Measurements from ENCODE around the gene CIAO3. TPM values are rescaled to one million over a fixed set of nuclear protein-coding genes. Genes with fewer than 3 reads are reported as not detected.

The CIAO3 gene
- total and polyA plus RNA-seq, 10 of the 15 experiments (the other 5 are each of a cell fraction or from before 2014, with no cell fraction given): 1.4 to 37.5 (median 30.8) TPM

DNA sequence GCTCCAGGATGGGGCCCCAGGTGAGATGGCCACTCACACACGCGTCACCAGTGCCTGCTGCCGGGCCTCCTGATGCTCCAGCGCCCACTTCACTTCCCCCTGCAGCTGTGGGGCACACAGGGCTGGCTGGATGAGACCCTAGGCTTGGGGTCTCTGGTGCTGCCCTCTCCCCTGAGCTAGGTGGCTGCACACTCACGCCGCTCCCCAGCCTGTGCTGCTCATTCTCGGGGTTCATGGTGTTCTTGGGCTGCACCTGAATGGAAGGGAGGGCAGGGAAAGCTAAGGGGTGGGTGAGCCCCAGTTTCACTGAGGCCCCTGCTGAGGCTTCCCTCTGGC lies 15.8 kb downstream of the CIAO3 start:
- WGBS (ENCODE audit: insufficient coverage, insufficient replicate concordance, low lambda C conversion rate, missing lambda C conversion rate): 73% methylated on average over 7 of the region's 7 CpGs
- Histone ChIP-seq H3K27me3 (replicated peaks in 1 of 2; ENCODE audit: control insufficient read depth in 2 of 2, insufficient read depth in 2 of 2, low read length in 1 of 2) (no peaks in the 10 kb centered on the region), H3K27ac (ENCODE audit: control insufficient read depth, insufficient read depth) (no peak overlapping the region), H3K9me3 (replicated peaks; ENCODE audit: control insufficient read depth, insufficient read depth, low read length) (no peaks in the 10 kb centered on the region), H3K4me2 (ENCODE audit: control insufficient read depth, insufficient read depth) (no peak overlapping the region), H4K20me1 (ENCODE audit: control insufficient read depth, insufficient read depth) (no peaks in the 10 kb centered on the region), H3K36me3 (ENCODE audit: control insufficient read depth in 2 of 2, insufficient read depth in 2 of 2, low read length in 1 of 2) (no peaks in the 10 kb centered on the region; a peak in 1 of 4 replicates), H2AFZ (ENCODE audit: control insufficient read depth, low read depth, low read length) (no peak overlapping the region), H3K79me2 (ENCODE audit: control insufficient read depth, insufficient read depth, low read length) (no peaks in the 10 kb centered on the region; the same call in none of the 2 replicates), H3K9ac (ENCODE audit: control insufficient read depth, insufficient read depth, low read length) (no peak overlapping the region), H3K4me1 (ENCODE audit: control insufficient read depth, insufficient read depth, low read length) (peaks cover 14% of the 10 kb centered on the region), H3K4me3 (no peak overlapping the region)
- RAD21 ChIA-PET (ENCODE audit: unreplicated experiment): interaction anchor here (0.5 to 2.3 kb wide), 2 partner anchors 12 to 13 kb away, joined by 3 to 6 read pairs; no protein-coding TSS in a partner anchor
- intact Hi-C loops (cut with micrococcal nuclease; ENCODE audit: unreplicated experiment): no loop called here
- POLR2A ChIA-PET: interaction anchor here (6.3 kb wide), 1 partner anchor 13 kb away, joined by 60 read pairs; the partner anchor contains the start of gene CIAO3
- SMC1A ChIA-PET (ENCODE audit: uncharacterized antibody, unreplicated experiment): interaction anchor here (1.7 kb wide), 2 partner anchors 10 to 13 kb away, joined by 3 to 5 read pairs; partner anchors contain the start of gene METRN
- no peak for ATAC-seq
- TF ChIP-seq, protein P1, sequence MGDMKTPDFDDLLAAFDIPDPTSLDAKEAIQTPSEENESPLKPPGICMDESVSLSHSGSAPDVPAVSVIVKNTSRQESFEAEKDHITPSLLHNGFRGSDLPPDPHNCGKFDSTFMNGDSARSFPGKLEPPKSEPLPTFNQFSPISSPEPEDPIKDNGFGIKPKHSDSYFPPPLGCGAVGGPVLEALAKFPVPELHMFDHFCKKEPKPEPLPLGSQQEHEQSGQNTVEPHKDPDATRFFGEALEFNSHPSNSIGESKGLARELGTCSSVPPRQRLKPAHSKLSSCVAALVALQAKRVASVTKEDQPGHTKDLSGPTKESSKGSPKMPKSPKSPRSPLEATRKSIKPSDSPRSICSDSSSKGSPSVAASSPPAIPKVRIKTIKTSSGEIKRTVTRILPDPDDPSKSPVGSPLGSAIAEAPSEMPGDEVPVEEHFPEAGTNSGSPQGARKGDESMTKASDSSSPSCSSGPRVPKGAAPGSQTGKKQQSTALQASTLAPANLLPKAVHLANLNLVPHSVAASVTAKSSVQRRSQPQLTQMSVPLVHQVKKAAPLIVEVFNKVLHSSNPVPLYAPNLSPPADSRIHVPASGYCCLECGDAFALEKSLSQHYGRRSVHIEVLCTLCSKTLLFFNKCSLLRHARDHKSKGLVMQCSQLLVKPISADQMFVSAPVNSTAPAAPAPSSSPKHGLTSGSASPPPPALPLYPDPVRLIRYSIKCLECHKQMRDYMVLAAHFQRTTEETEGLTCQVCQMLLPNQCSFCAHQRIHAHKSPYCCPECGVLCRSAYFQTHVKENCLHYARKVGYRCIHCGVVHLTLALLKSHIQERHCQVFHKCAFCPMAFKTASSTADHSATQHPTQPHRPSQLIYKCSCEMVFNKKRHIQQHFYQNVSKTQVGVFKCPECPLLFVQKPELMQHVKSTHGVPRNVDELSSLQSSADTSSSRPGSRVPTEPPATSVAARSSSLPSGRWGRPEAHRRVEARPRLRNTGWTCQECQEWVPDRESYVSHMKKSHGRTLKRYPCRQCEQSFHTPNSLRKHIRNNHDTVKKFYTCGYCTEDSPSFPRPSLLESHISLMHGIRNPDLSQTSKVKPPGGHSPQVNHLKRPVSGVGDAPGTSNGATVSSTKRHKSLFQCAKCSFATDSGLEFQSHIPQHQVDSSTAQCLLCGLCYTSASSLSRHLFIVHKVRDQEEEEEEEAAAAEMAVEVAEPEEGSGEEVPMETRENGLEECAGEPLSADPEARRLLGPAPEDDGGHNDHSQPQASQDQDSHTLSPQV (IDR thresholded peaks at IDR 0.05): no peak
- TF ChIP-seq STAT1 (conservative IDR thresholded peaks at IDR 0.05) (no peak), CREB1 (IDR thresholded peaks at IDR 0.05; ENCODE audit: low read depth) (no peak), SRF (IDR thresholded peaks at IDR 0.05; ENCODE audit: low read depth in 2 of 2, low read length in 2 of 2) (no peak), CREM (IDR thresholded peaks at IDR 0.05; ENCODE audit: low read depth) (no peak), ZNF24 (IDR thresholded peaks at IDR 0.05) (no peak), NFXL1 (IDR thresholded peaks at IDR 0.05; ENCODE audit: borderline replicate concordance) (no peak), TARDBP (IDR thresholded peaks at IDR 0.05; ENCODE audit: borderline replicate concordance) (no peak), TCF3 (IDR thresholded peaks at IDR 0.05; ENCODE audit: borderline replicate concordance, insufficient read depth, low read depth, low read length) (no peak), TCF7 (IDR thresholded peaks at IDR 0.05; ENCODE audit: borderline replicate concordance) (no peak), SMAD1 (IDR thresholded peaks at IDR 0.05; ENCODE audit: low read depth, partially characterized antibody) (no peak), RCOR1 (conservative IDR thresholded peaks at IDR 0.05; ENCODE audit: low read depth, low read length) (no peak), NFYA (IDR thresholded peaks at IDR 0.05; ENCODE audit: borderline replicate concordance, low read depth, low read length) (no peak), PAX5 (IDR thresholded peaks at IDR 0.05; ENCODE audit: borderline replicate concordance, low read depth, low read length) (no peak), SIX5 (IDR thresholded peaks at IDR 0.05; ENCODE audit: low read depth, low read length, severe bottlenecking) (no peak), MEF2A (IDR thresholded peaks at IDR 0.05; ENCODE audit: insufficient read depth, low read depth, low read length) (no peak), EED (IDR thresholded peaks at IDR 0.05; ENCODE audit: low read depth) (no peak)
- TF ChIP-seq, protein P2, sequence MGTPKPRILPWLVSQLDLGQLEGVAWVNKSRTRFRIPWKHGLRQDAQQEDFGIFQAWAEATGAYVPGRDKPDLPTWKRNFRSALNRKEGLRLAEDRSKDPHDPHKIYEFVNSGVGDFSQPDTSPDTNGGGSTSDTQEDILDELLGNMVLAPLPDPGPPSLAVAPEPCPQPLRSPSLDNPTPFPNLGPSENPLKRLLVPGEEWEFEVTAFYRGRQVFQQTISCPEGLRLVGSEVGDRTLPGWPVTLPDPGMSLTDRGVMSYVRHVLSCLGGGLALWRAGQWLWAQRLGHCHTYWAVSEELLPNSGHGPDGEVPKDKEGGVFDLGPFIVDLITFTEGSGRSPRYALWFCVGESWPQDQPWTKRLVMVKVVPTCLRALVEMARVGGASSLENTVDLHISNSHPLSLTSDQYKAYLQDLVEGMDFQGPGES (IDR thresholded peaks at IDR 0.05): no peak
- no peak for DNase-seq (ENCODE audit: low read depth, low spot score)
- CTCF ChIA-PET: interaction anchor here (1.0 to 1.7 kb wide), 2 partner anchors 13 to 15 kb away, joined by 3 to 5 read pairs; no protein-coding TSS in a partner anchor
- no TSS peak for BruUV-seq (replicated peaks)
- FAIRE-seq: no peak
- in situ Hi-C loops (cut with MboI): no loop called here

Measured in GM12878 (cell line).